LNCAP (cell line): ENCODE measurements around the gene SRM.

Experiments used
- TF ChIP-seq, protein P1 (sequence below): fragments of 450-650 bp; IDR thresholded peaks from 2 replicates; pipeline ENCODE4 v1.5.1; 2017; ENCODE audit warnings: mild to moderate bottlenecking

Gene SRM

DNA sequence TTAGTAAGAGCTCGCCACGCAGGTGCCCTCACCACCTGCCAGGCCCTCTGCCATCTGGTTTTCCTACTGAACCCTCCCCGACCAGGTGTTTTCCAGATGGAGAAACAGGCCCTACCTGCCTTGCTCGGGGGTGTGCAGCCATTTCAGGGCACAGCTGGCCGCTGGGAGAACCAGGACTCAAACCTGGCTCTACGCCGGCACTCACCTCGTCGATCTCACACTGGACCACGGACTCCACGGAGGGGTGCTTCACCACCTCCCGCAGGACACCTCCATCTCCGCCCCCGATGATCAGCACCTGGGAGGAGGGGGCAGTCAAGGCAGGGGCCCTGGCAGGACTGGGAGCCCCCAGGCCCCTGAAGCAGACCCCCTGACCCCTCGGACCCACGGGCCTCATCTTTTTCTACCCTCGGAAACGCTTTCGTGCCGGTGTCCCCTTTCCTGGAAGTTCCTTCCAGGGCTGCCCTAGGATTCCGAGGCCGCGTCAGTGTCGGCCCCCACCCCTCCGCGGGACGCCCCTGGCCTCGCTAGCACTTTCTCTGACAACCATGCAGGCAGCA, 1.1 kb downstream of the SRM start:
- TF ChIP-seq, protein P1, sequence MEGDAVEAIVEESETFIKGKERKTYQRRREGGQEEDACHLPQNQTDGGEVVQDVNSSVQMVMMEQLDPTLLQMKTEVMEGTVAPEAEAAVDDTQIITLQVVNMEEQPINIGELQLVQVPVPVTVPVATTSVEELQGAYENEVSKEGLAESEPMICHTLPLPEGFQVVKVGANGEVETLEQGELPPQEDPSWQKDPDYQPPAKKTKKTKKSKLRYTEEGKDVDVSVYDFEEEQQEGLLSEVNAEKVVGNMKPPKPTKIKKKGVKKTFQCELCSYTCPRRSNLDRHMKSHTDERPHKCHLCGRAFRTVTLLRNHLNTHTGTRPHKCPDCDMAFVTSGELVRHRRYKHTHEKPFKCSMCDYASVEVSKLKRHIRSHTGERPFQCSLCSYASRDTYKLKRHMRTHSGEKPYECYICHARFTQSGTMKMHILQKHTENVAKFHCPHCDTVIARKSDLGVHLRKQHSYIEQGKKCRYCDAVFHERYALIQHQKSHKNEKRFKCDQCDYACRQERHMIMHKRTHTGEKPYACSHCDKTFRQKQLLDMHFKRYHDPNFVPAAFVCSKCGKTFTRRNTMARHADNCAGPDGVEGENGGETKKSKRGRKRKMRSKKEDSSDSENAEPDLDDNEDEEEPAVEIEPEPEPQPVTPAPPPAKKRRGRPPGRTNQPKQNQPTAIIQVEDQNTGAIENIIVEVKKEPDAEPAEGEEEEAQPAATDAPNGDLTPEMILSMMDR, result no peak

DNA sequence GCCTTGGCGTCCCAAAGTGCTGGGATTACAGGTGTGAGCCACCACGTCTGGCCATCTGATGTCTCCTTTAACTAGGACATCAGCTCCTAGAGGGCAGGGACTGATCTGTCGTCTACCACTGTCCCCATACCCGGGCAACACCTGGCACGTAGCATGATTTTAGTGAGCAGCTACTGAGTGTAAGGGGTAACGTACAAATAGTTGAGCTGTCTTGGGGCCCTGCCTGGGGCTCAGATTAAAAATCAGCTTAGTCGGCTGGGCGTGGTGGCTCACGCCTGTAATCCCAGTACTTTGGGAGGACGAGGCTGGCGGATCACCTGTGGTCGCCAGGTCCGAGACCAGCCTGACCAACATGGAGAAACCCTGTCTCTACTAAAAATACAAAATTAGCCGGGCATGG, 1.8 kb downstream of the SRM start:
- TF ChIP-seq, protein P1, result no peak

DNA sequence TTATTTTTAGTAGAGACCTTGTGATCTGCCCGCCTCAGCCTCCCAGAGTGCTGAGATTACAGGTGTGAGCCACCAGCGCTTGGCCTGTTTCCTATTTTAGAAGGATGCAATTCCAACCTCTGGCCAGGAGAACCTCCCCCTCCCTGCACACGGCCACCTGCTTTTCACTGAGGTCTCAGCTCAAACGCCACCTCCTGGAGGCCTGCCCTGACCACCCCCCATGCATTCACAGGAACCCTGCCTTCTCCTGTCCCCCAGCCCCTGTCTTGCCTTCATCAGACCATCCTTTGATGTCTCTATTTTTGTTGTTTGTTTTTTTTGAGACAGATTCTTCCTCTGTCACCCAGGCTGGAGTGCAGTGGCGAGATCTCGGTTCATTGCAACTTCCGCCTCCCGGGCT, 2.3 kb downstream of the SRM start:
- TF ChIP-seq, protein P1, result no peak

- TF ChIP-seq, protein P1, result no peak
These were observed 3.3 kb downstream of the SRM start for GRCh38 chr1:11056504-11056903.

DNA sequence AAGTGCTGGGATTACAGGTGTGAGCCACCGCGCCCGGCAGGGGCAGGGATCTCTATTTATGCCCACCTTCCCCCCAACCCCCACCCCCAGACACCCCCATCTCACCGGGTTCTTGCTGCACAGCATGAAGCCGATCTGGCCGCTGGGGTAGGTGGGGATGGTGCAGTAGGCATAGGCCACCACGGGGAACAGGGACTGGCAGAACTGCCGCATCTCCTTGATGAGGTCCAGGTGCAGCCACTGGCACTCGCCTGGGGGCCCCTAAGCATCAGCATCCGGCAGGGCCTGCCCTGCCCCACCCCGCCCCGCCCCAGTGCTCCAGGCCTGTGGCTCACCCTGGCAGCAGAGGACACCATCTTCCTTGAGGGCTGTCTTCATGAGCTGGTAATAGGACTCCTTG, 4.1 kb downstream of the SRM start:
- TF ChIP-seq, protein P1, result no peak

DNA sequence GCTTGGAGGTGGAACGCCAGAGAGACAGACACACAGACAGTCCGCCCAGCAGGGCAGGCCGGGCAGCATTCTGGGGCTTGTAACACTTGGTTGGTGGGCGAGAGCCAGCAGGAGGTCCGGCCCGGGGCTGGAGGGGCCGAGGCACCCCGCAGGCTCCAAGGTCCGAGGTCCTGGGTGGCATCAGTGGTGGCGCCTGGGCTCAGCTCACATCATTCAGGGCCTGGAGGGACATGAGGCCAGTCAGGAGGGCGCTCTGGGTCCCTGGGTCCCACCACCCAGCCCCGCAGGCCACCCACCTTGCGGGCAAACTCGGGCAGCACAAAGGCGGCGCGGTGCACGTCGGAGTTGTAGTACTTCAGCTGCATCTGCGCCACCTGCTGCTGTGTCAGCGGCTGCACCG, 5.2 kb downstream of the SRM start:
- TF ChIP-seq, protein P1, result no peak

DNA sequence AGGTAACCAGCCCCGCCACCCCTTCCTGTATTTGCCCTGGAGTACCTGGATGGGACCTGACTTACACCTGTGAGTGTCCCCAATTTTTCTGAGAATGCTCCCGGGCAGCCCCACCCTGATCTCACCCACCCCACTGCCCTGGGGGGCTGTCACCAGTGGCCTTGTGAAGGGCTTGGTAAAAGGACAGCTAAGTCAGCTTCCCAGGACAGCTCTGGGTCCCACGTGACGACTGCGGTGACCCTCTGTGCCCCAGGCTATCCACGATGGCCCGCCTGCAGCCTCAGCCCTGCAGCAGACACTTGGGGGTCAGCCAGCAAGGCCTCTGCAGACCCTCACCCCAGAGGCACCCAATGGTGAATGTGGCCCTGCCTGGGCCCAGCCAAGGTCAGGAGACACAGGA, 5.6 kb downstream of the SRM start:
- TF ChIP-seq, protein P1, result no peak

- TF ChIP-seq, protein P1, result no peak
These were observed 6.1 kb downstream of the SRM start for GRCh38 chr1:11053758-11054137.
